Cardiac muscle cell (in vitro differentiated cells and primary cell): ENCODE results near the gene NDST1. TPM values are rescaled to one million over a fixed set of nuclear protein-coding genes. Genes with fewer than 3 reads are reported as not detected.
A peak's percentile ranks its signal among the peaks of the same experiment; 100 is the strongest.

Experiments used
- DNase-seq, 2 donors: peaks; one replicate each; pipeline versions ENCODE4 v3.0.0 to v3.0.0-alpha.2; 2010 to 2017; ENCODE audit warnings: low read depth in 1 of 2, low spot score in 1 of 2
- H3K27ac ChIP-seq: fragments of 200-600 bp; sonication (generic); 2 replicates; pipeline ENCODE4 v1.5.1; 2016
- H3K27me3 ChIP-seq: fragments of 200-600 bp; sonication (generic); 2 replicates; pipeline ENCODE4 v1.6.0; 2016; ENCODE audit warnings: control low read depth
- H3K36me3 ChIP-seq: fragments of 200-600 bp; sonication (generic); 2 replicates; pipeline ENCODE4 v1.5.1; 2016; ENCODE audit warnings: control low read depth
- H3K4me1 ChIP-seq: fragments of 200-600 bp; sonication (generic); 2 replicates; pipeline ENCODE4 v1.8.1; 2017; ENCODE audit warnings: low read depth, mild to moderate bottlenecking, mixed run types
- H3K4me3 ChIP-seq: fragments of 200-600 bp; sonication (generic); 2 replicates; pipeline ENCODE4 v1.5.1; 2016; ENCODE audit warnings: mild to moderate bottlenecking
- H3K9me3 ChIP-seq: fragments of 200-600 bp; sonication (generic); 2 replicates; pipeline ENCODE4 v1.5.1; 2017; ENCODE audit warnings: low read depth, mild to moderate bottlenecking, control low read depth
- polyA plus RNA-seq: library from polyadenylated mRNA; unstranded; fragments of >200 nt; fragmentation: Nextera tagmentation; extraction: Ambion mirVana; gene quantifications from 2 replicates; pipeline ENCODE4 v1.2.1, GENCODE V29; 2016
- total RNA-seq: library from RNA; depleted of rRNA; stranded (reverse); fragments of >200 nt; gene quantifications from 2 replicates; pipeline ENCODE4 v1.2.3, GENCODE V29; 2016
- TF ChIP-seq, protein P1 (sequence below): IDR thresholded peaks from 2 replicates; pipeline ENCODE4 v1.5.1; 2012; ENCODE audit warnings: low read depth, mild to moderate bottlenecking, low read length

Gene NDST1
- total and polyA plus RNA-seq, 2 experiments from 2014 or later, result 26.6 to 97.6 TPM

- no peak for DNase-seq
- H3K36me3 ChIP-seq, result no peaks in the 10 kb centered on the region
- no peak overlapping the region for H3K27ac ChIP-seq
- TF ChIP-seq, protein P1, sequence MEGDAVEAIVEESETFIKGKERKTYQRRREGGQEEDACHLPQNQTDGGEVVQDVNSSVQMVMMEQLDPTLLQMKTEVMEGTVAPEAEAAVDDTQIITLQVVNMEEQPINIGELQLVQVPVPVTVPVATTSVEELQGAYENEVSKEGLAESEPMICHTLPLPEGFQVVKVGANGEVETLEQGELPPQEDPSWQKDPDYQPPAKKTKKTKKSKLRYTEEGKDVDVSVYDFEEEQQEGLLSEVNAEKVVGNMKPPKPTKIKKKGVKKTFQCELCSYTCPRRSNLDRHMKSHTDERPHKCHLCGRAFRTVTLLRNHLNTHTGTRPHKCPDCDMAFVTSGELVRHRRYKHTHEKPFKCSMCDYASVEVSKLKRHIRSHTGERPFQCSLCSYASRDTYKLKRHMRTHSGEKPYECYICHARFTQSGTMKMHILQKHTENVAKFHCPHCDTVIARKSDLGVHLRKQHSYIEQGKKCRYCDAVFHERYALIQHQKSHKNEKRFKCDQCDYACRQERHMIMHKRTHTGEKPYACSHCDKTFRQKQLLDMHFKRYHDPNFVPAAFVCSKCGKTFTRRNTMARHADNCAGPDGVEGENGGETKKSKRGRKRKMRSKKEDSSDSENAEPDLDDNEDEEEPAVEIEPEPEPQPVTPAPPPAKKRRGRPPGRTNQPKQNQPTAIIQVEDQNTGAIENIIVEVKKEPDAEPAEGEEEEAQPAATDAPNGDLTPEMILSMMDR, result no peak
- H3K27me3 ChIP-seq, result no peaks in the 10 kb centered on the region
- no peak overlapping the region for H3K4me3 ChIP-seq
- H3K9me3 ChIP-seq, result no peaks in the 10 kb centered on the region
- H3K4me1 ChIP-seq, result peaks cover 11% of the 10 kb centered on the region
These were observed 69.6 kb downstream of the NDST1 start for GRCh38 chr5:150577378-150578139.

- TF ChIP-seq, protein P1, result no peak
- Histone ChIP-seq H3K9me3 (no peaks in the 10 kb centered on the region), H3K36me3 (no peaks in the 10 kb centered on the region), H3K27ac (no peak overlapping the region), H3K27me3 (no peaks in the 10 kb centered on the region), H3K4me1 (peaks cover 14% of the 10 kb centered on the region), H3K4me3 (no peak overlapping the region)
- no peak for DNase-seq
These were observed 71.0 kb downstream of the NDST1 start for GRCh38 chr5:150578781-150579461.

DNA sequence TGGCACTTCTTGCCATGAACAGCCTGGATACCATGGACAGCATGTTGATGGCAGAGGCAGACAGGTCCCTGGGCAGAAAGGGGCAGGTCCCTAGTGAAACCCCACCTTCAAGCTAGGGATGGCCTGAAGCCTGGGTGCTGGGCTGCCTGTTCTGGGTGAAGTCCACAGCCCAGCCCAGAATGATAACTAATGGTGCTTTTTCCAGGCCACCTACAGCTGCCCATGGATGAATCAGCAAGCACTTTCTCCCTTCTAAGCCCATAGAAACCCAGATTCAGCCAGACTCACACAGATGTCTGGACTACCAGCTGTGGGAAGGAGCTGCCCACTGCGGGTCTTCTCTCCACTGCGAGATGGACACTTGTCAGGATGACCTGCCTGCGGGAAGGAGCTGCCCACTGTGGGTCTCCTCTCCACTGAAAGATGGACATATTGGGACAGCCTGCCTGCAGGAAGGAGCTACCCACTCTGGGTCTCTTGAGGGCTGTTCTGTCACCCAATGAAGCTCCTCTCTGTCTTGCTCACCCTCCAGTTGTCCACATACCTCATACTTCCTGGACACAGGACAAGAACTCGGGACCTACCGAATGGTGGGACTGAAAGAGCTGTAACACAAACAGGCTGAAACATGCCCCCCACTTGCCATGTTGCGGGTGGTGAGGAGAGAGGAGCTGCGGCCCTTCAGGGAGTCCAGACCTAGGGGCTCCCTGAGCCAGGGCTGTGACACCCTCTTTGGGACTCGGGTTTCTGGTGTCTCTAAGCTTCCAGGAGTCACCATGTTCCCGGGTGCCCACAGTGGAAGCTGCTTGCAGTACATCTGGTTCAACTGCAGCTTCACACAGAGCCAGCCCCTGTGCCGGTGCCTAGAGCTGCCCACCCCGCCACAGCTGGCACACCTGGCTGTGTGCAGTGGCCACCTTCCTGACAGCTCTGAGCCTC is 71.8 kb downstream of the NDST1 start:
- Histone ChIP-seq H3K4me3 (no peak overlapping the region), H3K27ac (no peak overlapping the region), H3K9me3 (no peaks in the 10 kb centered on the region), H3K36me3 (no peaks in the 10 kb centered on the region), H3K27me3 (no peaks in the 10 kb centered on the region), H3K4me1 (peaks cover 14% of the 10 kb centered on the region)
- TF ChIP-seq, protein P1, result no peak
- DNase-seq, result no peak

DNA sequence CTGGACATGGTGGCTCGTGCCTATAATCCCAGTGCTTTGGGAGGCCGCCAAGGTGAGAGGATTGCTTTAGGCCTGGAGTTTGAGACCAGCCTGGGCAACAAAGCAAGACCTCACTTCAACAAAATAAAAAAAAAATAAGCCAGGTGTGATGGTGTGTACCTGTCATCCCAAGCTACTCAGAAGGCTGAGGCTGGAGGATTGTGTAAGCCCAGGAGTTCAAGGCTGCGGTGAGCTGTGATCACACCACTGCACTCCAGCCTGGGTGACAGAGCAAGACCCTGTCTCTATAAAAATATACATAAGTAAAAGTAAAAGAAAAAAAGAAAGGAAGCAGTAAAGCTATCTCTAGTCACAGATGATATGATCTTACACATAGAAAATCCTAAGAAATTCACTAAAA is 73.0 kb downstream of the NDST1 start:
- Histone ChIP-seq H3K4me1 (peaks cover 14% of the 10 kb centered on the region), H3K27ac (no peak overlapping the region), H3K36me3 (no peaks in the 10 kb centered on the region), H3K9me3 (no peaks in the 10 kb centered on the region), H3K4me3 (no peak overlapping the region), H3K27me3 (no peaks in the 10 kb centered on the region)
- no peak for DNase-seq
- TF ChIP-seq, protein P1, result no peak

DNA sequence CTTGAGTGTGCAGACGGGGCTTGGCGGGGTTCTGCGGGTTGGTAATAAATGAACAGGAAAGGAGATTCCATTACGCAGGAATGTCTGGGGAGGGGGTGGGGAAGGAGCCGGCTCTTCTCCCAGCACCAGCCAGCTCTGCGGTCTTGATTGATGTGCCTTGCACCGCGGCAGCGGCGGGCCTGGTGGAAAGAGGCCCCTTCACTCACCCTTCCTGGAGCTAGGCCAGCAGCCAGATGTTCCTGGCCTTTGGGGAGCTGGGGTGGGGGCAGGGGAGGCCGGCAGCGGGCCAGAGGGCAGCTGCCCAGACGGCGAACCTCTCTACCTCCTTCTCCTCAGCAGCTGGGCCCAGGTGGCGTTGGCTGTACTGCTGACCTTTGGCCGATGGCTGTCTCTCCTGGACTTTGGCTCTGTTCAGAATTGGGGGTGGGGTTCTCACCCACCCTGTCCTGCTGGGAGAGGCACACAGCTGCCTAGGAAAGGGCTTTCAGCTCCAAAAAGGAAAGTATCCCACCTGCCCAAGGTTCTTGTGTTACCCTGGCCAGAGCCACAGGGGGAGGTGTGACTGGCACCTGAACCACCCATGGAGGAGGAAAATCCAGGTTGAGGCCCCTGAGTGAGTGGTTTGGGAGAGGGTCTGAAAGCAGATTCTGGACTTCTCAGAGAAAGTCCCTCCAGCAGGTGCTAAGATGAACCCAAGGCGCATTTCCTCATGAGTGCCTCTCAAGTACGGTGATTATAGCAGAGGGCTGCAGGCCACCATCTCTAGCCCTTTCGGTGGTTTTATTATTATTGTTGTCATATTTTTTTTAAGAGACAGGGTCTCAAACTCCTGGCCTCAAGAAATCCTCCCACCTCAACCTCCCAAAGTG is 74.5 kb downstream of the NDST1 start:
- DNase-seq, result peak; percentile 75 to 90
- TF ChIP-seq, protein P1, result no peak
- Histone ChIP-seq H3K4me1 (peaks cover 14% of the 10 kb centered on the region), H3K27ac (peak overlapping the region; percentile 60), H3K9me3 (no peaks in the 10 kb centered on the region), H3K36me3 (no peaks in the 10 kb centered on the region), H3K4me3 (no peak overlapping the region), H3K27me3 (no peaks in the 10 kb centered on the region)
